Urothelium cell line (cell line): ENCODE results near the gene FEM1C.
"Not testable (repeated sequence)": the region's sequence is repeated elsewhere in the genome, so short reads cannot be mapped to it uniquely, and the experiment has no call there.

Experiments
- DNase-seq: peaks from one replicate; pipeline ENCODE4 v3.0.0; 2011; ENCODE audit warnings: low spot score, mixed read lengths
- FAIRE-seq: peaks from 2 replicates; lab custom pipeline; 2011; peaks lifted over from hg19 to GRCh38; lab: Jason Lieb, UNC

The FEM1C gene

DNA sequence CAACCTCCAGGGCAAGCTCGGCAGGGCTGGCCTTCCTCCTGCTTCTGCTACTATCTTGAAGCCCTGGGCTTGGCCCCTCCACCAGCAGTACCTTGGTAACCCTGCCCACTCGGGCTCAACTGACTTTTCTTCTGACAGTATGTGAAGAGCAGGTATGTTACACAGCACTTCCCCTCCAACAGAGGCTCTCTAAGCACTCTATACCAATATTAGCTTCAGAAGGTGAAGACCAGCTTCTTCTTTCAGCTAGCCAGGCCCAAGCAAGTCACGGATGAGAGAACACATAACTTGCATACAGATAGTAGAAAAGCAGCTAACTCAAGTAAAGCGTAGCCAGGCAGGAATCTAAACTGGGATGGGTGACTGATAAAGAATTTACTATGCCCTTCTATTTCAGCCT lies 64.3 kb downstream of the FEM1C start:
- DNase-seq (no peak), FAIRE-seq (no peak)

- FAIRE-seq, DNase-seq: not testable (repeated sequence)
Observed at GRCh38 chr5:115479166-115479873, 65.3 kb downstream of the FEM1C start.

- no peak for FAIRE-seq
Observed at GRCh38 chr5:115478281-115478680, 66.3 kb downstream of the FEM1C start.

DNA sequence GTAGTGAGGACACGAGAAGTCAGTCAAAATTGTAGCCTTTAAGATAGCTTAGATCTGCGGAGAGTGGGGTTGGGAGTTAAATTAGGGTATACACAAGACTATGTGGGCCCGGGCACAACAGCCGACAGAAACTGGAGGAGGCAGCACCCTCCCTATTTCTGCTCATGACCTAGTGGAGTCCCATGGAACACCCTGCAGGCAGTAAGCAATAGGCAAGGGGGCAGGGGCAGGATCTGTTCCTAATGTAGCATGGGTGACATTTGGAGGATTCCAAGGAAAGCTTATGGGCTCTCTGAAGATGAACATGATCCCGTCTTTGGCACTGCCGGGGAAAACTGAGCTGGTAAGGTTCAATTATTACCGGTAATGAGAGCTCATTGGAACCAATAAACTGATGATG lies 67.0 kb downstream of the FEM1C start:
- DNase-seq (no peak), FAIRE-seq (no peak)

More at GRCh38 chr5:115478281-115478680, 66.3 kb downstream of the FEM1C start:
- no peak for DNase-seq

DNA sequence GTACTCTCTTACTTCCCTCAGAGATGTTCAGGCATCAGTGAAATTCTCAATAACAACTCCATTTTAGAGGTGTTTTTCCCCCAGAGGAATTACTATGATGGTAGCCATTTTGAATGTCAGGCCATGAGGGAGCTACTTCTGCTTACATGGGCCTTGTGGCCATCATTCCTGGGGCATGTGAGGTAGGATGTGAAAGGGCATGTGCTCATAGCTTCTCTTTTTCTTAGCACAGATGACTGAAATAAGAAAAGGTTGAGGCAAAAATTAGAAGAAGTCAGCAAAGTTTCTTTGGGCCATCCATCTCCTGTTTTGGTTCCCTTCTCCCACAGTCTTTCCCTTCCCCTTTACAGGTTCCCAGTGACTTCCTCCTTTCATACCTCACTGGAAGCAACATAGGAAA lies 68.8 kb downstream of the FEM1C start:
- FAIRE-seq (no peak), DNase-seq (no peak)

DNA sequence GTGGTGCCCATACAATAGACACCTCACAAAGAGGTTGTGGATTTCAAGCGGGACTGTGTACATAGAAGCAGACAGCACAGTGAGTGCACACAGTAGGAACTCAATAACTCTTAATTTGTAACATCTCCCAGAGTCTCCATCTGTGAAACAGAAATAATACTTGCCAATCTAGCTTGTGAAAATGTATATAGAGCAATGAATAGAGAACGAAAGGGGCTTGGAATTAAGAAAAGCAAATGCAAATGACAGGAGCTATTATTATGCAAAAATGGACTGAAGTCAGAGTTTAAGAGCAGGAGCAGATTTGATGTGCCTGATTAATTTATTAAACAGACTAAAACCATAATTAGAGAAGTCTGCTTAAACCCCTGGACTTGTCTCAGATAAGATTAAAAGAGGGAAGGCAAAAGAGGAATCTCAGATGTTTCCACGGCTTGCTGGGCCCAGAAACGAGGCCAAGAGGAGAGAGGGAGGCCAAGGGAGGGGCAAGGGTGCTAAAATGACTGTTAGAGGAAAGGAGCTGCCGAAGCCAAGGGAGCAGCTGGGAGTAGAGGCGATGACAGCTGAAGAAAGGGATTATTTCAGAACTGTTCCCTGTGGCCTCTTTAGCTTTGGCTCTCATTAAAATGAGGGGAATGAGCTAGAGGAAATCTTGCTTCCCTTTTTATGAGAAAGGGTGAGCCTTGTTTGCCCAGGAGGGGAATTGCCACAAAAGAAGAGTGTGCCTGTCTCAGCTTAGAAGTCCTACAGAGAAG lies 72.1 kb downstream of the FEM1C start:
- no peak for FAIRE-seq
- DNase-seq: no peak

DNA sequence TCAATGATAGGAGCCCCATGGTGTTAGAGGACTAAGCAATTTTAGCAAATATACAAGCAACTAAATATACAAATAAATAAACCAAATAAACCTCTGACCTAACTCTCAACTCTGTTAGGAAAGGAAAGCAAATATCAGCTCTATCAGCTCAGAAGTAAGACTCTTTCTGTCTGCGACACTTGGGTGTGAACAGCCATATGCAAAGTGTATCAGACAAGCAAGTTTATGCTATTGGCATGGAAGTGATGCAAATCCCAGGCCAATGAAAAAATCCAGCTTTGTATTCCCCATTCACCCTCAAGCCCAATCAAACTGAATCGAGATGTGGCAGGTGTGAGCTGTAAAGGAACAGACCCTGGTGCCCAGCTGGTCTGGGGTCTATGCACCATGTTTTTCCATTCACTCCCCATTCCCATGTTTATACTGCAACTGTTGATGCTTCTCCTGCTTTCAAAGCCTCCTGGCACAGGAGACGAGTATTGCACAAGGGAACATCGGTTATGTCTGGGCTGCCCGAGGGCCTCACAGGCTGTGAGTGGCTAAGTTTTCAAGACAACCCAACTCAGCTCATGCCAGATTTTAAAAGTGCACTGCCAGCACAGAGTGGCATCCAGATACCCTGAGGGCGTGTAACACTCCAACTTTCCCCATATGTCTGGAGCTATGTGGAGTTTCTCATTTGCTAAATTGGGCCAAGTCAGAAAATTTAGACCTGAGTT lies 73.1 kb downstream of the FEM1C start:
- DNase-seq (no peak), FAIRE-seq (no peak)

- FAIRE-seq: no peak
- DNase-seq: no peak
Observed at GRCh38 chr5:115470921-115471320, 73.7 kb downstream of the FEM1C start.
